ENCODE measurements around the gene INTU. TPM values are rescaled to one million over a fixed set of nuclear protein-coding genes. Genes with fewer than 3 reads are reported as not detected.
A peak's percentile ranks its signal among the peaks of the same experiment; 100 is the strongest.

INTU gene
- total RNA-seq, 1 experiment from 2014 or later: 4.6 TPM

GRCh38 chr4:127756906-127757305 lies 124.1 kb downstream of the INTU start:
- intact Hi-C loops (cut with micrococcal nuclease; ENCODE audit: unreplicated experiment): no loop called here
- peaks cover 13% of the 10 kb centered on the region for H3K4me1 Mint-ChIP-seq (ENCODE audit: low read depth, unreplicated experiment)
- CTCF ChIA-PET: no interaction called here

DNA sequence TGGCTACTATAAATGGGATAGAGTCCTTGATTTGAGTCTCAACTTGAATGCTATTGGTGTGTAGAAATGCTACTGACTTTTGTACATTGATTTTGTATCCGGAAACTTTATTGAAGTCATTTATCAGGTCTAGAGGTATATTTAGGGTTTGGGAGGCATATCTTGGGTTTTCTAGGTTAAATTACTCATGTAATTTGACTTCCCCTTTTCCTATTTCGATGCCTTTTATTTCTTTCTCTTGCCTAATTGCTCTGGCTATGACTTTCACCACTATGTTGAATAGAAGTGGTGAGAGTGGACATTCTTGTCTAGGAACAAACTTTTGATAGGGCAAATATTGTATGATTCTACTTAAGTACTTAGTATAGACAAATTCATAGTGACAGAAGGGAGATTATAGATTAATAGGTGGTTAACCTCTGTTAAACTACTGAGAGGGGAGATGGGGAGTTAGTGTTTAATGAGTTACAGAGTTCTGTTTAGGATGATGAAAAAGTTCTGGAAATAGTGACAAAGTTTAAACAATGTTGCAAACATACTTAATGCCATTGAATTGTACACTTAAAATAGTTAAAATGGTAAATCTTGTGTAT lies 126.6 kb downstream of the INTU start:
- H3K27me3 Mint-ChIP-seq (ENCODE audit: unreplicated experiment): no peaks in the 10 kb centered on the region
- TF ChIP-seq CTCF (IDR thresholded peaks at IDR 0.05; ENCODE audit: unreplicated experiment): no peak
- H3K4me1 Mint-ChIP-seq (ENCODE audit: low read depth, unreplicated experiment): peaks cover 13% of the 10 kb centered on the region
- H3K4me3 Mint-ChIP-seq (ENCODE audit: low read depth, unreplicated experiment): no peak overlapping the region
- no peaks in the 10 kb centered on the region for H3K9me3 Mint-ChIP-seq (ENCODE audit: low read depth, unreplicated experiment)
- CTCF ChIA-PET: no interaction called here
- intact Hi-C loops (cut with micrococcal nuclease; ENCODE audit: unreplicated experiment): no loop called here
- BruUV-seq (replicated peaks): no TSS peak
- no peaks in the 10 kb centered on the region for H3K36me3 Mint-ChIP-seq (ENCODE audit: insufficient read depth, unreplicated experiment)
- no peak for DNase-seq
- peak overlapping the region; percentile 52 for H3K27ac Mint-ChIP-seq (ENCODE audit: unreplicated experiment)

More at GRCh38 chr4:127756906-127757305, 124.1 kb downstream of the INTU start:
- Mint-ChIP-seq H3K4me3 (ENCODE audit: low read depth, unreplicated experiment) (no peak overlapping the region), H3K9me3 (ENCODE audit: low read depth, unreplicated experiment) (no peaks in the 10 kb centered on the region), H3K27me3 (ENCODE audit: unreplicated experiment) (no peaks in the 10 kb centered on the region), H3K36me3 (ENCODE audit: insufficient read depth, unreplicated experiment) (no peaks in the 10 kb centered on the region), H3K27ac (ENCODE audit: unreplicated experiment) (no peak overlapping the region)
- no peak for TF ChIP-seq CTCF (IDR thresholded peaks at IDR 0.05; ENCODE audit: unreplicated experiment)
- no TSS peak for BruUV-seq (replicated peaks)
- DNase-seq: no peak

GRCh38 chr4:127759893-127760292 lies 127.1 kb downstream of the INTU start:
- H3K27ac Mint-ChIP-seq (ENCODE audit: unreplicated experiment): peak overlapping the region; percentile 52
- no peaks in the 10 kb centered on the region for H3K9me3 Mint-ChIP-seq (ENCODE audit: low read depth, unreplicated experiment)
- TF ChIP-seq CTCF (IDR thresholded peaks at IDR 0.05; ENCODE audit: unreplicated experiment): no peak
- no peak overlapping the region for H3K4me3 Mint-ChIP-seq (ENCODE audit: low read depth, unreplicated experiment)
- no TSS peak for BruUV-seq (replicated peaks)
- H3K27me3 Mint-ChIP-seq (ENCODE audit: unreplicated experiment): no peaks in the 10 kb centered on the region
- intact Hi-C loops (cut with micrococcal nuclease; ENCODE audit: unreplicated experiment): no loop called here
- no peak for DNase-seq
- no peaks in the 10 kb centered on the region for H3K36me3 Mint-ChIP-seq (ENCODE audit: insufficient read depth, unreplicated experiment)
- CTCF ChIA-PET: no interaction called here
- peaks cover 13% of the 10 kb centered on the region for H3K4me1 Mint-ChIP-seq (ENCODE audit: low read depth, unreplicated experiment)

GRCh38 chr4:127771535-127772275 lies 138.9 kb downstream of the INTU start:
- Mint-ChIP-seq H3K36me3 (ENCODE audit: insufficient read depth, unreplicated experiment) (no peaks in the 10 kb centered on the region), H3K4me1 (ENCODE audit: low read depth, unreplicated experiment) (peaks cover 8% of the 10 kb centered on the region), H3K27me3 (ENCODE audit: unreplicated experiment) (no peaks in the 10 kb centered on the region), H3K4me3 (ENCODE audit: low read depth, unreplicated experiment) (no peak overlapping the region), H3K27ac (ENCODE audit: unreplicated experiment) (peak overlapping the region; percentile 24), H3K9me3 (ENCODE audit: low read depth, unreplicated experiment) (no peaks in the 10 kb centered on the region)
- intact Hi-C loops (cut with micrococcal nuclease; ENCODE audit: unreplicated experiment): no loop called here
- no peak for DNase-seq
- CTCF ChIA-PET: no interaction called here
- no peak for TF ChIP-seq CTCF (IDR thresholded peaks at IDR 0.05; ENCODE audit: unreplicated experiment)
- BruUV-seq (replicated peaks): no TSS peak
